NCI-H524 (cell line): ENCODE data around the gene CDT1.
A peak's percentile ranks its signal among the peaks of the same experiment; 100 is the strongest.

Experiments used
- DNase-seq, 2 experiments: peaks; one replicate each; lab custom pipeline; 2025; lab: John Stamatoyannopoulos, UW

Gene CDT1

DNA sequence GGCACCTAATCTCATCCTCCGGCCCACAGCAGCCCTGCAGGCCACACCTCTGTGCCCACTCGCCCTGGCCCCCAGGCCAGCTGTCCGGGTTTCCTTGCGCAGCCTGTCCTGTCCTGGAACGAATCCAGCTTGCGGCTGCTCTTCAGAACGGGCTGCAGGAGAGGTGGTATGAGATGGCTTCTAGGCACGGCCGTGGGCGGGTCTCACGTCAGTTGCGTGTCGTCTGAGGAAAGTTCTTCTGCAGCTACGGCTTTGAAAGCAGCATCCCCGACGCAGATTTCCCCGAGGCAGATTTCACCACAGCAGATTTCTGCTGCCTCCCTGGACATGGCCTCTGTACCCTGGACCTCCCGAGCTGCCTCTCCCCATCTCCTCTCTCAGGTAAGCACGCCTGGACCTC is 35.0 kb downstream of the CDT1 start:
- DNase-seq, result no peak

DNA sequence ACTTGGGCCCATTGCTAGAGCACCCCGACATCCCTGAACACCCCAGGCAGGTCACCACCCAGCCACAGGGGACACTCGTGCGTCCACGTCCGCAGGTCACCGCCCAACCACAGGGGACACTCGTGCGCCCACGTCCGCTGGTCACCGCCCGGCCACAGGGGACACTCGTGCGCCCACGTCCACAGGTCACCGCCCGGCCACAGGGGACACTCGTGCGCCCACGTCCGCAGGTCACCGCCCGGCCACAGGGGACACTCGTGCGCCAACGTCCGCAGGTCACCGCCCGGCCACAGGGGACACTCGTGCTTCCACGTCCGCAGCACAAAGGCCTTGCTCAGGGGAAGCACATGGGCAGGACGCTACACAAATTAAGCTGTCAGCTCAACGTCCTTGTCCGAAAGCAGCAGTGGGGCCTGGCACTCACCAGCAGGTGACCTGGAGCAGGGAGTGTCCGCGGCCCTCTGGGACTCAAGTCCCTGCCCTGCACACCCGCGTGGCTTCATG is 35.5 kb downstream of the CDT1 start:
- DNase-seq, result no peak

DNA sequence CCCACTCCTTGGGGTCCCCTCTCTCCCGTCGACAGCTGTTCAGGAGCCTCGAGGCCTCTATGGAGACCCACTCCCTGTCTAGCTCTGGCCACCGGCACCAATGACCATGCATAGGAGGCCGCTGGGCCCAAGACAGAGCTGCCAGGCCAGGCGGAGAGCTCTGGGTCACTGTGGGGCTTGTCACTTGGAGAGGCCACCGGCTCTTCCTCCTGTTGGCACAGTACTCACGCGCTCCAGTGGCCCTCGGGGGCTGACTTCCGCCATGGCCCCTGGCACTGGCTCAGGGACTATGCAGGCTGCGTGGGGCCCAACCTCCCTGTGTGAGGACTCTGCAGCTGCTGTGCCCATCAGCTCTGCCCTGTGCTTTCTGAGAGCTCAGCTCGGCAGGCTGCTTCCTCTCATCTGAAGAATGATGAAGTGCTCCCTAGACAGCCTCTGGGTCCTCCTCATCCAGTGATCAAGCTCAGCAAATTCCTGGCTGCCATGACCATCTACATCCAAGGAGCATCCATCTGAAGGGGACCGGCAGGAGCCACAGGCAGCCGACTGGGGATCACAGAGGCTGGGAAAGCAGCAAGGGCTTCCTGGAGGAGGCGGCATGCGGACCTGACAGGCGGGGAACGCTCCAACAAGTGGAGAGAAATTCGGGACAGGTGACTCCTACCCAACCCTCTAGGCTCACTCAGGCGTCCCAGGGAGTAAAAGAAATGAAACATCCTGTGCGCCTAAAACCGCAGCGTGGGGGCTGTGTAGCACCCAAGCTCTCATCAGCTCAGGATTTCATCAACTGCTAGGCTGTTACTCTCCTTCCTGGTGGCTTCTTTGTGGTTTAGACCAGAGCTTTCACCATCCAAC is 36.4 kb downstream of the CDT1 start:
- DNase-seq, result no peak

DNA sequence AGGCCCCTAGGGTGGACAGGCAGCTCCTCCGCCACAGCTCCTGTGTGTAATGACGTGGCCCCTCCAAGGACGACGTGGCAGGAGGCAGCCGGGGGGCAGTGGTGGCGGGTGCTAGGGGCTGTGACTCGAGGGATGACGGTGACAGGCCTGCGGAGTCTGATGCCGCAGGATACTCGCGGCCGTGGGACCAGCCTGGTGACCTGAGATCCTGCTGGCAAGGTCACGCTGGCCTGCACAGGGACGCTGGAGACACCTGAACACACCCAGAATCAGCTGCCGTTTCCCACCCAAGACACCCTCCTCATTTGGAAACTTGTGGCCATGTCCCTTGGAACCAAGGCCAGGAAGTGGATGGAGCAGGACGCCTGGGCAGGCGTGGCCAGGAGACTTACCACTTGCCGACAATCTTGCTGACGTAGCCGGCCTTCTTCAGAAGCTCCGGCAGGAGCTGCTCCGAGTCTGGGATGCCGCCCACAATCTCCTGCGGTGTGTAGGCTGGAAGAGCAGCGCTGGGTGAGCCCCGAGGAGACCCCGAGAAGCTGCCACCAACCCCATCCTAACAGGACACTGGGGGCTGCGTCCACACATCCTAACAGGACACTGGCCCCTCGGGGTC is 37.1 kb downstream of the CDT1 start:
- no peak for DNase-seq

DNA sequence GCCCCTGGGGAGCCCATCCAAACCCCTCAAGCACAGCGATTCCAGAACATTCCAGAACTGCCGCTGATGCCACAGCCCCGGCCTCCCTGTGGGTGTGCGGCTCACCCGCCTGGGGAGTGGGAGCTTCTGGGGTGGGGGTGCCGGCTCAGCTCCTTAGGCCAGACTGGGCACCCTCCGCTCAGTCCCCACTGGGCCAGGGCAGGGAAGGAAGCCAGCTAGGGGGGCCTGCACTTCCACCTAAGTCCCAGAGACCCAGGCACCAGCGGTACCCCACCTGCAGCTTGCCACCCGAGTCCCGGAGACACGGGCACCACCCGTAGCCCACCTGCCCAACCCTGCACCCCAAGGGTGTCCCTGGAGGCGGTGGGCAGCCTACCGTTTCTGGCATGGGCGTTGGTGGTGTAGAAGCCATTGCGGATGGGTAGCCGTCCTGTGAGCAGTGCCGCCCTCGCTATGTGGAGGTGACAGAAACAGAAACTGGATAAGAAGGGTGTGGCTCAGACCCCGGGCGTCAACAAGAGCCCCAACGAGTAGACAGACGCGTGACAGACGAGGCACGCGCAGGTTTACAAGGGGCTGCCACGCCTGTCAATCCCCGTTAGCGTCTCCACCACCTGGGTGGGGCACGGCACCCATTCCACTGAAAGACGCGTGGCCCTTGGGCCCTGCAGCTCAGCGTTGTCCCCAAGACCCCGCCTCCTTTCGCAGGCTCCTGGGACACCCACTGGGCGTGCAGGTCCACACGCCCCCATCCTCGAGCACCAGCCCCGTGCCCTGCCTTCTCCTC is 38.1 kb downstream of the CDT1 start:
- DNase-seq, result no peak

DNA sequence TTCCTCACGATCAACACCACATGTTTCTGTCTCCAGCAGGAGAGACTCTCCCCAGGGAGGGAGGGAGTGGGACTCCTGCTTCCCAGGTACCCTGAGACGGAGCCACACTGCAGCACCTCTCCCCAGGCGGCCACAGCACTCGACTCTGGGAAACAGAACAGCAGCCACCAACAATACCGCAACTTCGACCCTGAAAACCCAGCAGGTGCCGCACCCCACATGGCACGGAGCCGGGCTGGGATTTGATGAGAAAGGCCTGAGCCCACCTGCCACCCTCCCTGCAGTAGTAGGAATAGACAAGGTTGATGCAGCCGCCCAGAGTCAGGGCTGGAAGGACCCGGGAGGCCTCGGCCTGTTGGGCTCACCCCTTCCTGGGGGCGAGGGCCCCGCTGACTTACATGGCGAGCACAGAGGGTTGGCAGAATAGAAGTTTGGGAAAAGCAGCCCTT is 38.7 kb downstream of the CDT1 start:
- no peak for DNase-seq

DNA sequence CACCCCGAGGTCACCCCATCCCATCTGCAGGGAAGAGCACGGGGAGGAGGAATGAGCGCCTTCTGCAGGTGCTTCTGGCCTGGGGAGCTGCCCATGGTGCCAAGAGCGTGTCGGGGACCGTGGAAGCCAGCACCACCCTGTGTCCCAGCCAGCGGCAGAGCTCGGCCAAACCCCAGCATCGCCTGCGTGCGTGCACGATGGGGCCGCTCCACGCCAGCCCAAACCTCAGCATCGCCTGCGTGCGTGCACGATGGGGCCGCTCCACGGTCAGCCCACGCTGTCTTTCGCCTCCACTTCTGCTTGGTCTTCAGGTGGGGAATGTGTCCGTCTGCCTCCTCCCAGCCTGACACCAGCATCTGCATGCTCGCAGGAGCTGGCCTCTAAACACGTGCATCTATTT is 39.2 kb downstream of the CDT1 start:
- DNase-seq, result no peak

DNA sequence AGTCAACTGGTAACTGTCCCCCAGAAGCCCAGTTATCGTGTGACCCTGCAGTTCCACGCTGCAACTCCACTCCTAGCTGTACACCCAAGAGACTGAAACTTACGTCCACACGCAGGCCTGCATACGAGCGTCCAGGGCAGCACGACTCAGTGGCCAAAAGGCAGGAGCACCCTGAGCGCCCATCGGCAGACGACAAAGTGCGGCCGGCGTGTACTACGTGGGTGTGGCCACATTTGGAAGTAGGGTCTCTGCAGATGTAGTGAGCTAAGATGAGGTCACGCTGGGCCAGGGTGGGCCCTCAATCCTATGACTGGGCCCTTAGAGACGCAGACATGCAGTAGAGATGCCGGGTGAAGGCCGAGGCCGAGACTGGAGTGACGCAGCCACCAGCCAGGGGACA is 39.7 kb downstream of the CDT1 start:
- DNase-seq, result no peak

DNA sequence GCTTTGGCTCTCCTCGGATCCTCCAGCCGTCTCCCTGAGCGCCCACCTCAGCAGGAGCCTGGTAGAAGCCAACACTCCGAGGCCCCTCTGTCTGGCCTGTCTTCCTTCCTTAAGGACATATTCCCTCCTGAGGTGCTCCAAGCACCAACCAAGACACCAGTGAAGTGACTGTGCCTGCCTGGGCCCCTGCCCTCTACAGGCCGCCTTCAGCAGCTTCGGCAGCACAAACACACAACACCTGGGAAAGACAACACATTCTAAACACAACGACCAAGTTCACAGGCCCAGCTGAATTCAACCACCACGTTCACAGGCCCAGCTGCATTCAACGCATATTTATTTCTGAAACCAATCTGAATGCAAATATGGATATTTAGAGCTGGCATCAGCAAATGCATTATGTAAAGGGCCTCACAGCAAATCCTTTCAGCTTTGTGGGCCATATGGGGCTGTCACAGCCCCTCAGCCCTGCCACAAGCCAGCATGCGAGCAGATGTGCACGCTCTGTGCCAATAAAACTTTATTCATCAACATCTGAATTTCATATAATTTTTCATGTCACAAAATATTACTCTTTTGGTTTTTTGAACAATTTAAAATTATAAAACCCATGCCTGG is 40.9 kb downstream of the CDT1 start:
- DNase-seq, result peak in 1 of 2 experiments; percentile 27

DNA sequence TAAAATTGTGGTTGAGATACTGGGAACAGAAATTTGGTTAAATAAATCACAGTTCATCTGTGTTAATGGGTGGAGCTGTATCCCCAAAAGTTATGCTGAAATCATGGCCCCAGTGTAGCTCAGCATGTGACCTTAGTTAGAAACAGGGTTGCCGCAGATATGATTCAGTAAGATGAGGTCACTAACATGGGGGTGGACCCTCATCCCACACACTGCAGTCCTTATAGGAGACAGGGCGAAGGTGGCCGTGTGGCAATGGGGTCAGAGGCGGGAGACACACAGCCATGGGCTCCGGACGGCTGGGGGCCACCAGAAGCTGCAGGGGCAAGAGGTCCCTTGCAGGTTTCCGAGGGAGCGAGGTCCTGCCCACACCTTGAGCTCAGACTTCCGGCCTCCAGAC is 42.5 kb downstream of the CDT1 start:
- no peak for DNase-seq

DNA sequence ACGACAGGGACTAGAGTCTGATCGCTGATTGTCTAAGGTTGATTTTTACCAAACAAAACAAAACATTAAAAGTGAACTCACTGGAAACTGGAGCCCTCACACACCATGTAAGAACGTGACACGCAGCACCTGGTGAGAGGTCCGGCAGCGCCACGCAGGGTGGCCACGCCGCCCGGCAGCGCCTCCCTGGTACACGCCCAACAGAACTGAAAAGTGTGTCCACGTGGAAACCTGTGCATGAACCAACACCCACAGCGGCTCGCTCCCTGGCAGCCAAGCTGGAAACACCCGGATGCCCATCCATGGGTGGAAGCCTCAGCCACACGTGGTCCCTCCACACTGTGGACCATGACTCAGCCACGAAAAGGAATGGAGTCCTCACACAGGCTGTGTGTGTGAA is 44.1 kb downstream of the CDT1 start:
- DNase-seq, result no peak

DNA sequence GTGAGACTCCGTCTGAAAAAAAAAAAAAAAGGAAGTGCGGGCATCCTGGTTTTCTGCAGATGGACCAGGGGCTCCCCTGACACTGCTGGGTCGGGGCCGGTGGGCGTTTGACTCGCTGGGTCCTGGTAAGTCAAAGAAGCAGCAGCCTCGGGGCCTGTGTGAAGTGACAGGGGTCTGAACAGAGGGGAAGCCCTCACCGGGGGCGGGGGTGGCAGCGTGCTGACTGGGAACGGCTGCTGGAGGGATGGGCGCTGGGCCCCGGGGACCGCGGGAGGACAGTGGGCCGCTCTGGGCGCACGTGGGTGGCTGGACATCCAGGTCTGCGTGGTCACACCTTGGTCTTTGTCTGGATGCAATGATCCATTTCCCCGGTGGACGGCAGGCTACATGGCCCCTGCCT is 45.0 kb downstream of the CDT1 start:
- DNase-seq, result no peak

DNA sequence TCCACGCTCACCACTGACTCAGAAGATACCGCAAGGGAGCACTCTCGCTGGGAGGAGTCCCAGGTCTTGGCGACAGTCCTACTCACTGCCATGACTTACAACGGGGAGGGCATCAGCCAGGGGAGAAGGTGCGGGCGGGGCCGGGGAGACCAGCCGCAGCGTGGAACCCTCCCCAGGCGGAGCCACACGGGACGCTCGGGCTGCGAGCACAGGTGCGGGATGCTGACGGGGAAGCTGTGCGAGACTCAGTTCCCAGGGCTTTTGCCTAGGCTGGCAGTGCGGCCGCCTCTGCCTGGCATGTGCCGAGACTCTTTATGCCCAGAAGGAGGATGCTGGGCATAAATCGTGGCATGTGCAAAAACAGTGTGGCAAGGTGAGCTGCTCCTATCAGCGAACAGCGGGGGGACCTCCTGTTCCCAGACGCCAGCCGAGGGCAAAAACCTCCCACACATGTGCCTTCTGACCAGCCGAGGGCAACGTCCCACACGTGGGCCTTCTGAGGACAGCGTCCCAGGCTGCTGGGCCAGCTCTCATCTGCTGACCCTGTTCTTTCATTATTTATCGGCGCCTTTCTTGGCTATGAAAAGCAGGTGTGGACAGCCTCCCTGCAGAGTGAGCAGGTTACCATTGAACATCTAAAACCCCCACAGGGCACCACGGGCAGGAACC is 47.1 kb downstream of the CDT1 start:
- no peak for DNase-seq

DNA sequence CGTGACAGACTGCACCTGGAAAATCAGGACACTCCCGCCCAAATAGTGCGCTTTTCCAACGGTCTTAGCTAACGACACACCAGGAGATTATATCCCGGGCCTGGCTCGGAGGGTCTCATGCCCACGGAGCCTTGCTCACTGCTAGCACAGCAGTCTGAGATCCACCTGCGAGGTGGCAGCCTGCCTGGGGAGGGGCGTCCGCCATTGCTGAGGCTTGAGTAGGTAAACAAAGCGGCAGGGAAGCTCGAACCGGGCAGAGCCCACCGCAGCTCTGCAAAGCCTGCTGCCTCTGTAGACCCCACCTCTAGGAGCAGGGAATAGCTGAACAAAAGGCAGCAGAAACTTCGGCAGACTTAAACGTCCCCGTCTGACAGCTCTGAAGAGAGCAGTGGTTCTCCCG is 48.0 kb downstream of the CDT1 start:
- DNase-seq, result no peak

DNA sequence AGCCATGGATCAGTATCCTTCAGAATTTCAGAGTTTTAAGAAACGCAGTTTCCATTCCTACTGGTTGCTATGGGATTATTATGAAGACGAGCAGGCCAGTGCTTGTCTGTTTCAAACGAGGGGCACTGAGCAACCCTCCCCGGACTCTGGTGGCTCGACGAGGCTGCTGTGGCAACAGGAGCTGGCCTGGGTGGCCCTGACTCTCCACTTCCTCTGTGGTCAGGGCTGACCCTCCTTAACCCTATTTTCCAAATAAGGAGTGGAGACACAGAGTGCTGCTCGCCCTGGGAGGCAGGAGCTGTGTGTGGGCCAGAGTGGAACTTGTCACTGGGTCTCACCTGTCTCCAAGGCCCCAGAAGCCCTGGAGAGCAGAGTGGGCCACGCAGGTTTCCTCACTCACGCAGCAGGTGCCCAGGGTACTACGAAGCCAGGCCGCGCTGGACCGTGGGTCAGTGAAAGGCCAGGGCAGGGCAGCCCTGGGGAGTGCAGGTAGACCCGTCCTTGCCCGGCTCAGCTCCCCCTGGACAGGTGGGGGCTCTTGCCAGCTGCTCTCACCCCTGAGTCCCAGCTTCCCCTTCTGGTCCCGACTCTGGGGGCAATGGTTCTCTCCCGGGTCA is 49.8 kb downstream of the CDT1 start:
- no peak for DNase-seq

DNA sequence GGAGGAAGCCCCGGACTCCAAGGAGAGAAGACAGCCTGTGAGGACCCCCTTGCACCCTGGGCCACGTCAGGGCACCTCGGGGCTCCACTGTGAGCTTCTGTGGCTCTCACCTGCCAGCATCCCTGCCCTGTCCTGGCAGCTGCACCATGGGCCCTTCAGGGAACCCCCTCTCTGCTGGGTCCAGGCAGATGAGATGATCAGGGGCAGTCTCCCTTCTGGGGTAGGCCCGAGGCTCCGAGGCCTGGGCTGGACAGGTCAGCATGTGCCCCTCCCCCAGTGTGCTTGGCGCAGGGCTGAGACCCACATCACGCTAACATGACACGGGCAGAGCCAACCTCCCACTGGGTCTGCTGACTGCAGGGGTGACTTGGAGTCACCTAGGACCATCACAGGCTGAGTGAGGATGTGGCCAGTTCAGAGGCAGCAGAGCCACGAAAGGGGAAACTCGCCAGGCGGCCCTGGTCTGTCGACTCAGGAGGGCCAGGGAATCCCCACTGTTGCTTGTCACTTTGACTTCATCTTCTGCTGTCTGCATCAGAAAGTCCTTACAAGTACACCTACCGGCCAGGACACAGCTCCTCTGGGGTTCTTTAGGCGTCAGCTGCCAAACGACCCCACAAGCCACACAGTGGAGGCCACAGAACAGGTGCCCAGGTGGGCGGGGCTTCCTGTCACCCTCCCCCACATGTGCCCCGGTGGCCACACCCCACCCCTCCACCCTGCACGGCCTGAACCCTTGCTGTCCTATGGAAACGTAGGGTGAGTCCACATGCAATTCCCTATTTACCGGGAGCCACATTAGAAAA is 50.9 kb downstream of the CDT1 start:
- no peak for DNase-seq

DNA sequence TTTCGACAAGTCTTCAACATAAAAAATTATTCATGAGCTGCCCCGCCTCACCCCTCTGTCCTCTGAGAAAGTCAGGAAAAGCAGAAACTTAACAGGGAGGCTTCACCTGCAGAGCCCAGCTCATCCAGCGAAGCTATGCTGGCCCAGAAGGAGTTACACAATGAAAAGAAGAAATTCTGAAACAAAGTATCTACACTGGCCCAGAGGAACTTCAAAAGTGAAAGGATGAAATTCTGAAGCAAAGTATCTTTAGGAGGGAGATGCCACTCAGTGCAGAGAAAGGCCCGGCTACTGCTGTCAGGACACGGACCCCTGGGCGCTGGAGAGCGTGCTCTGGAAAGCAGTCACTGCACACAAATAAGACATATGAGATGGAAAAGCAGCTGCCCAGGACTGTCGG is 51.6 kb downstream of the CDT1 start:
- no peak for DNase-seq

DNA sequence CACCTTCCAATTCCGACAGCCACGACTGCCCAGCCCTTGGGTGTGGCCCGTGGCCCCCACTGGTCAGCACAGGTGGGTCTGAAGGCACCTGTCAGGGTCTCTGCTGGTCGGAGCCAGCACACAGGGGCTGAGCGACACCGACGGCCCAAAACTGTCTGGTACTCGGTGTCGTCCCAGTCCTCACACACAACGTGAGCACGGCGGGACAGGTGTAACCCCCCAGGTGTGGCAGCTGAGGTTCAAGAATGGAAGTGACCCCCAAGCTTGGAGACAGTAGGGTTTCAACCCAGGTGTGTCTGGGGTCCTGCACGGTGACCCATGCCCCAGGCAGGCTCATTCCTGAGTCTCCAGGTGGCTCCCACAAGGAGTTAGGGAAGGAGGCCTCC is 52.1 kb downstream of the CDT1 start:
- DNase-seq, result no peak

DNA sequence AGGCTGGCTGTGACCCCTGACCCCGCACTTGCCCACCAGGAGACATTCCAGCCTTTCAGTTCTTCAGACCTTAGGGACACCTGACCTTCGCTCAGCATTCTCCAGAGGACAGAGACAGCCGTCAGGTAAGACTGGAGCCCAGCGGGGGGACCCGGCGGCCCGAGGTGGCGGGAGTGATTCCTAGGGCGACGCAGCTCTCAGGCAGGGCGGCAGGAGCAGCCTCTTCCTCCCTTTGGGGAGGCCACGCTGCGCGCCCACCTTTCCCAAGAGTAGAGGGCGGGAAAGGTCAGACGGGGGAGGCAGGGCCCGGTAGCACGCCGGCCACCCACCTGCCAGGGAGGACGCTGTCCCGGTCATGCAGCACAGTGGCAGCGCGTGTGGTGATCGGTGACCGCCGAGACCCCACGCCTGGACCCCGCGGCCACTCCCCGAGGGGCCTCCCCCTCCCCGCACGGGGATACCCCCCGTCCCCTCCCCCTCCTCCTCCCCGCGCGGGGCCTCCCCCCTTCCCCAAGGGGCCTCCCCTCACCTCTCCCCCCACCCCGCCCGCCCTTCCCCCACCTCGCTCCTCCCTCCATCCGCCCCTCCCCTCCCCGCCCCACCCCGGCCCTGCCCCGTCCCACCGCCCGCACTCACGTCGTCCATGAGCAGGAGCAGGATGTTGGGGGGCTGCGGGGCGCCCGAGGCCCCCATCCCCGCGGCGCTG is 52.7 kb downstream of the CDT1 start:
- no peak for DNase-seq
